Renal cortex interstitium (tissue), 11 donors: ENCODE measurements around the gene SEC24A. TPM values are rescaled to one million over a fixed set of nuclear protein-coding genes. Genes with fewer than 3 reads are reported as not detected.
"Not testable (repeated sequence)": the region's sequence is repeated elsewhere in the genome, so short reads cannot be mapped to it uniquely, and the experiment has no call there.

Experiments
- DNase-seq, 11 donors: peaks; one replicate each; pipeline ENCODE4 v3.0.0-alpha.2; 2013; ENCODE audit warnings: low read depth in 9 of 11, low spot score in 4 of 11; ENCODE audit errors: extremely low read depth in 1 of 11
- polyA plus RNA-seq, 3 donors: library from polyadenylated mRNA; unstranded; fragments of 120-200 nt; gene quantifications; one replicate each; pipeline ENCODE4 v1.2.1, GENCODE V29; 2013; ENCODE audit not compliant: insufficient read length in 3 of 3

Gene SEC24A
- polyA plus RNA-seq, 3 donors = 20.5 to 23.1 (median 22.0) TPM

DNA sequence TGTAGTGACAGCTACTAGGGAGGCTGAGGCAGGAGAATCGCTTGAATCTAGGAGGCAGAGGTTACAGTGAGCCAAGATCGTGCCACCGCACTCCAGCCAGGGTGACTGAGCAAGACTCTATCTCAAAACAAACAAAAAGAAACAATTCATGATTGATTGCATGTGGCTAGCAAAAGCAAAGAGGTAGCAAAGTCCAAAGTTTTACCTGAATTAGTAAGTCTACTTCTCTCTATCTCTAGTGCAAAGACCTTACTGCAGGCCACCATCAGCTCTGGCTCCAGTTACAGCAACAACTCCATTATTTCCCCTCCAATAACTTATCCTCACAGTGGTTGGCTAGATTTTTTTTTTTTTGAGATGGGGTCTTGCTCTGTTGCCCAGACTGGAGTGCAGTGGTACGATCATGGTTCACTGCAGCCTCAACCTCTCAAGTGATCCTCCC, 9.8 kb upstream of the SEC24A start:
- DNase-seq = no peak

DNA sequence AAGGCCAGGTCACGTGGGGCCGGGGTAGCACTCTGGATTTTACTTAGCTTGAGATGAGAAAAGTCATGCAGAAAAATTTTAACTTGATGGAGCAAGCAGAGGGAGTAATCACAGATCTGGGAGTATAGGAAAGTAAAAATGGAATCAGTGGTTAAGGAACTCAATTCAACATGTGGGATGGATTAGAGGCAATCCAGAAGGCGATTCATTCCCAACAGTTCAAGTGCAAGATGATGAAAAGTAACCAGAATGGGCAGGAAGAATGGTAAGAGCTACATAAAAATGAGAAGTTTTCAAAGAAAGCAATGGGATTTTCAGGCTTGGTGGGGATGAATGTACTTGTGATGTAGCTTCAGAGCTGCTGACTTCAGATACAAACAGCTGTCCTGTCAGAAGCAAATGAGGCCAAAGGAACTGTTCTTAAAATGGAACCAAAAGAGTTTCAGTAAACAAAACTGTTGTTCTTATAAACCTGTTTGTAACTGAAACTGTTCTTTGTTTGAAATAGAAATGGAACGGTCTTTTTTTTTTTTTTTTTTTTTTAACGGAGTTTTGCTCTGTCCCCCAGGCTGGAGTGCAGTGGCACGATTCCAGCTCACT, 5.6 kb upstream of the SEC24A start:
- no peak for DNase-seq

DNA sequence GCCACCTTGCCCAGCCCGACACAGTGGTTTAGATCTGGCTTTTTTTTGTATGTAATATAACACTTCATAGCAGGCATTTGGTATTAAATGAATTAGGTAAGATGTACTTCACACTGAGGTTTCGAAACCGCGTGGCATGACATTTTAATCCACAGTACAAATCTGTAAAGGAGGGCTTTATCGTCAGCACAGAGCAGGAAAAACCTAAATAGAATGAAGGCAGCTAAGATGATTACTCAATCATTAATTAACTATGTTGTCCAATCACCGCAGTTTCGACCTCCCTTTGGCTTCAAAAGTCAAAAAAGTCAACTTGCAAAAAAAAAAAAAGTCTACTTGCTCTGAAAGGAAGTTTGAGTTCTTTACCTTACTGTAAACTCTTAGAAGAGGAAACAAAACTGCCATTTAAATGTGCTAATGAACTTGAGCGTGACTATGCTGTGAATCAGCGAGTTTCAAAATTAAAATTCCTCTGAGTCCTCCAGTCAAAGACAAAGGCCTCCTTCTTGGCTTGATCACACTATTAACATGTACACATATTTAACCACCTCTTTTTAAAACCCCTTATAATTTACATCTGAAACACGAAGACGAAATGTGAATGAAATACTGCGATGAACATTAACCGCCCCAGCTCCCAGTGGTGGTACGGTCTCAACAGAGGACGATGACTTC, 698 bp upstream of the SEC24A start:
- DNase-seq = peak in 1 of 11 donors; percentile 31

DNA sequence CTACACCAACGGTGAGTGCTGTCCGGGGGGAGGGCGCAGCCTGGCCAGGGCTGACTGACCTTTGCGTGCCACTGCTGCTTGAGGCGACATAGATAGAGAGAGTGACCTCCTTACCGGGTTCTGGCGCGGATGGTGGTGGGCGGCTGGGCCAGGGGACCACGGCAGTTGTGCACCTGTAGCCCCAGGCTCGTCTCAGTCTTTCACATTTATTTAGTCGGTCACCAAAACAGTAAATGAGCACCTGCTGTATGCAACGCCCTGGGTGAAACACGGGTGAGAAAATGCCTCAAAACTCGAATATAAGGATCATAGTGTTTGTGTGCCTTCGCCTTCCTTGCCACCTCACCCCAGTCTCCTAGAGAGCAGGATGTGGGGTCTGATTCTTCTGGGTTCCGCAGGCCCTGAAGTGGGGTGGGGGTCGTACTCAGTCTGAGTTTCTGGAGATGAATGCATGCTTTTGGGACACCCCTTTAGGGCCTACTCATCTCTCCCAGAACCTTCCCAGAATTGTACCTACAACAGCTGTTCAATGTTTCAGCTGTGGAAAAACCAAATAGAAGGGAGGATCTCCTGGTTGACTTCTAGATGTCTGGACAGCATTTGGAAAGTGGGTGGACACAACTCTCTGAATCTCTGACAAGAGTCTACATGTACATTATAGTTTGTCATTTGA, 714 bp downstream of the SEC24A start:
- peak in 1 of 11 donors; percentile 14 for DNase-seq

DNA sequence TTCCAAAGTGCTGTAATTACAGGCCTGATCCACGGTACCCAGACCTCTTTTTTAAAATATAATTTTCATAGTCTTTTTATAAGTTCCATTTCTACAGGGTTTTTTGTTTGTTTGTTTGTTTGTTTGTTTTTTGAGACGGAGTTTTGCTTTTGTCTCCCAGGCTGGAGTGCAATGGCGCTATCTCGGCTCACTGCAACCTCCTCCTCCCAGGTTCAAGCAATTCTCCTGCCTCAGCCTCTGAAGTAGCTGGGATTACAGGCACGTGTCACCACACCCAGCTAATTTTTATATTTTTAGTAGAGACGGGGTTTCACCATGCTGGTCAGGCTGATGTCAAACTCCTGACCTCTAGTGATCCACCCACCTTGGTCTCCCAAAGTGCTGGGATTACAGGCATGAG, 2.1 kb downstream of the SEC24A start:
- DNase-seq = not testable (repeated sequence)

- no peak for DNase-seq
Measured at GRCh38 chr5:134651531-134651930, 2.9 kb downstream of the SEC24A start.

DNA sequence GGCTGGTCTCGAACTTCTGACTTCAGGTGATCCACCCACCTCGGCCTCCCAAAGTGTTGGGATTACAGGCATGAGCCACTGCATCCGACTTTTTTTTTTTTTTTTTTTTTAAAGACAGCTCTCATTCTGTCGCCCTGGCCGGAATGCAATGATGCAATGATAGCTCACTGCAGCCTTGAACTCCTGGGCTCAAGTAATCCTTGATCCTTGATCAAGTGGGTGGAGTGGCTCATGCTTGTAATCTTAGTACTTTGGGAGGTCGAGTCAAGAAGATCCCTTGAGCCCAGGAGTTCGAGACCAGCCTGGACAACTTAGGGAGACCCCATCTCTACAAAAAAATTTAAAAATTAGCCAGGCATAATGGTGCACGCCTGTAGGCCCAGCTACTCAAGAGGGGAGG, 8.1 kb downstream of the SEC24A start:
- no peak for DNase-seq

GRCh38 chr5:134659456-134659855, 10.9 kb downstream of the SEC24A start:
- DNase-seq = no peak

DNA sequence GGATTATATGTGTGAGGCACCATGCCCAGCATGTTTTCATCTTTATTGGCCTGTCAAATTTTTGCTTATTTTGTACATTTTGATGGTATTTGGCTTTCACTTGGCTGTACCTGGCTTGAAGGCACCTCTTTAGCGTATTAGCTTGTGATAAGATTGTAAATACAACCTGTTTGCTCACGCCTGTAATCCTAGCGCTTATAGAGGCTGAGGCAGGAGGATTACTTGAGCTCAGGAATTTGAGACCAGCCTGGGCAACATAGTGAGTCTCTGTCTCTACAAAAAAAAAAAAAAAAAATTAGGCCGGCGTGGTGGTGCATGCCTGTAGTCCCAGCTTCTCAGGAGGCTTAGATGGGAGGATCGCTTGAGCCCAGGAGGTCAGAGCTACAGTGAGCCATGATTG, 11.3 kb downstream of the SEC24A start:
- DNase-seq = no peak

- no peak for DNase-seq
Measured at GRCh38 chr5:134662971-134663370, 14.4 kb downstream of the SEC24A start.

- no peak for DNase-seq
Measured at GRCh38 chr5:134664448-134664847, 15.9 kb downstream of the SEC24A start.

DNA sequence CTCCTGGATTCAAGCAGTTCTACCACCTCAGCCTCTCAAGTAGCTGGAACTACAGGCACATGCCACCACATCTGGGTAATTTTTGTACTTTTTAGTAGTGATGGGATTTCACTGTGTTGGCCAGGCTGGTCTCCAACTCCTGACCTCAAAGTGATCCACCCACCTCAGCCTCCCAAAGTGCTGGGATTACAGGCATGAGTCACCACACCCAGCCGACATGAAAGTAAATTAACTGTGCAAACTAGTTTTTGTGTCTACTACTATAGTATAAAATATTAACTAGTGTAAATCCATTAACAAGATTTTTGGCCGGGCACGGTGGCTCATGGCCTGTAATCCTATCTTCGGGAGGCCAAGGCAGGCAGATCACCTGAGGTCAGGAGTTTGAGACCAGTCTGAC, 25.0 kb downstream of the SEC24A start:
- DNase-seq = not testable (repeated sequence)

DNA sequence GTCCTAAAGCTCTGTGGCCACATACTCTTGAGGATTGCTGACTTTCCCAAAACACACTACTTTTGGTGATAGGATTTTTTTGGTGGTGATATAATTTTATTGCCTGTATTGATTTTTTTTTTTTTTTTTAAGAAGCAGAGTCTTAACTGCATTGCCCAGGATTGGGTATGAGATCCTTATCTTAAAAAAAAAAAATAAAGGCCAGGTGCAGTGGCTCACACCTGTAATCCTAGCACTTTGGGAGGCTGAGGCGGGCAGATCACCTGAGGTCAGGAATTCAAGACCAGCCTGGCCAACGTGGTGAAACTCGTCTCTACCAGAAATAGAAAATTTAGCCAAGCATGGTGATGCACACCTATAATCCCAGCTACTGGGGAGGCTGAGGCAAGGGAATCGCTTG, 28.8 kb downstream of the SEC24A start:
- not testable (repeated sequence) for DNase-seq

GRCh38 chr5:134690144-134690543, 41.6 kb downstream of the SEC24A start:
- DNase-seq = not testable (repeated sequence)

DNA sequence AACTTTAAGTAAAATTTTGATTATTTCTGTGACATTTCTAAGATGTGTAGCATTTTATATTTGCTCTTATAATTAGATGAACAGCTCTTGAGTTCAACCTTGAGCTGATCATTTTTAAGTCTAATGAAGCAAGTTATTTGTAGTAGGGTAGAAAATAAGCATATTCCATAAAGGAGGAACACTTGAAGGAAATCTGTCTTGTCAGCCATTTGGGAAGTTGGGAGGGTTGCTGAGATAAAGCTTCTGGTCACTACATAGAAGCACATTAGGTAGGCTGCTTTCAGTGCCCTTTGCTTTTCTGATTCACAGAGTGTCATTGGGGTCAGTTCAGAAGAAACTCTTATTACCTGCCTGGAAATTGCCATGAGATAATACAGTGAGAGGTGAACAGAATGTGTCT, 44.1 kb downstream of the SEC24A start:
- no peak for DNase-seq

- no peak for DNase-seq
Measured at GRCh38 chr5:134708301-134708700, 59.7 kb downstream of the SEC24A start.

- DNase-seq = no peak
Measured at GRCh38 chr5:134714120-134714519, 65.5 kb downstream of the SEC24A start.

- no peak for DNase-seq
Measured at GRCh38 chr5:134714541-134714940, 66.0 kb downstream of the SEC24A start.

DNA sequence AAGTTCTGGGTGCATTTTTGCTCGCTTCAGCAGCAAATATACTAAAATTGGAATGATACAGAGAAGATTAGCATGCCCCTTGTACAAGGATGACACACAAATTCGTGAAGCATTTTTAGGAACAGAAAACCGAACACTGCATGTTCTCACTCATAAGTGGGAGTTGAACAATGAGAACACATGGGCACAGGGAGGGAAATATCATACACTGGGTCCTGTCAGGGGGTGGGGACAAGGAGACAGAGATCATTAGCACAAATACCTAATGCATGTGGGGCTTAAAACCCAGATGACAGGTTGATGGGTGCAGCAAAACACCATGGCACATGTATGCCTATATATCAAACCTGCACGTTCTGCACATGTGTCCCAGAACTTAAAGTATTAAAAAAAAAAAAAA, 66.9 kb downstream of the SEC24A start:
- DNase-seq = not testable (repeated sequence)

GRCh38 chr5:134724872-134725271, 76.3 kb downstream of the SEC24A start:
- no peak for DNase-seq
